Bone marrow (tissue), 2 donors: ENCODE results near the gene GZF1.
"Not testable (repeated sequence)": the region's sequence is repeated elsewhere in the genome, so short reads cannot be mapped to it uniquely, and the experiment has no call there.

Experiments
- DNase-seq, 2 donors: peaks; one replicate each; lab custom pipeline; 2025; lab: John Stamatoyannopoulos, UW

The GZF1 gene

GRCh38 chr20:23346002-23346401, 16.0 kb upstream of the GZF1 start:
- no peak for DNase-seq

DNA sequence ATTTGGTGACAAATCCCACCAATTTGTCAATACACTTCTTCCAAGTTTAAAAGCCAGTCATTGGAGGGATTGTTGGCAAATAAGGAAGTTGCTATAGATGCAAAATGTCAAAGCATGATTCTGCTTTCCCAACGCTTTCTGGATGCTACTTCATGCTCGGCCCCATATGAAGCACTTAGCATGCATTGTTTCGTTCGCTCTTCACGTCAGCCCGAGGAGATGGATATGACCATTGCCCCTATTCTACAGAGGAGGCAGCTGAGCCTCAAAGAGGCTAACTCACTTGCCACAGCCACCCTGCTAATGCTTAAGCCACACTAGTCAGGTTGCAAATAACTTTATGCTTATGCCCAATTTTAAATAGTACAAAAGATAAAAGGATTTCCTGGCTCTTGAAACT, 14.2 kb upstream of the GZF1 start:
- no peak for DNase-seq

GRCh38 chr20:23348510-23348909, 13.5 kb upstream of the GZF1 start:
- DNase-seq = not testable (repeated sequence)

- peak in 1 of 2 donors; percentile 83 for DNase-seq
Observed at GRCh38 chr20:23349338-23350195, 12.4 kb upstream of the GZF1 start.

GRCh38 chr20:23350196-23350903, 11.6 kb upstream of the GZF1 start, which contains the start of gene NXT1:
Gene NXT1 (plus strand): TSS chr20:23350791. CDS start chr20:23354042, 3,251 bp downstream.
- DNase-seq = peak; percentile 79 to 85

DNA sequence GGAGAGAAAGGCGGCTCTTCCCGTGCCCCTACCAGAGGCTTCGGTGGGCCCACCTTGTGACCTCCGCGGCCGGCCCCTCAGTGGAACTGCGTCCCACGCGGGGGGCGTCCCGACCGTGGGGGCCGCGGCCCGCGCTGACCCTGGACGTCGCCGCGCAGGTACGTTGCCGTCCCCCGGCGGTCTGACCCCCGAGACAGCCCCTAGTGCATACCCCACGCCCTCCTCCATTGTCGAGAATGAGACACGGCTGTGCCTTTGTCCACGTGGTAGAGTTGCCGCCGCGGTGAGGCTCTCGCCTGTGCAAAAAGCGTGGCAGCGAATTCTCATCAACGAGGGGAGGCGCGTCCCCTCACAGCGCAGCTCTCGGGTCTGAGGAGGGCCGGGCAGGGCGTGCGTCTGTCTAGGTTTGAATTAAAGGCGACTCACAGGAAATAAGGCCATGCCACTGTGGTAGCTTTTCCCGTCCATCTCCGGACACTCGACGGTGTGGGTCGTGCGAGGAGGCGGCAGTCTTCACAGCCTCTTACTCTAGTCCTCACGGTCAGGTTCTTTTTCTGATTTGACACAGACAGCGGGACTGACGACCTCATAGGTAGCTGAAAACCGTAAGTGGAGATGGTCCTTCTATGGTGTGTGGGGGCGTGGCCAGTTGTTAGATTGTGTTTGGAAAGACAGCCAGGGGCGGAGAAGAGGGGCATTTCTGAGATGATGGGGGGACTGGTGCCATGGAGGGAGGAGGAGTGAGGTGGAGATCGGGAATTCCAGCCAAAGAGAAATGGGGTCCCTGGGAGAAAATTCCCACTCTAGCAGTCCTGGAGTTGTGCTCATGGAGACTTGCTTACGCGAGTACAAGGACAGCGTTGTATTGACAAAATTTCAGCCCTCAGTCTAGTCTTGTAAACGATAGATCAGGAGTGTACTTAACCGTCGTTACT, 10.8 kb upstream of the GZF1 start:
- peak in 1 of 2 donors; percentile 38 for DNase-seq

DNA sequence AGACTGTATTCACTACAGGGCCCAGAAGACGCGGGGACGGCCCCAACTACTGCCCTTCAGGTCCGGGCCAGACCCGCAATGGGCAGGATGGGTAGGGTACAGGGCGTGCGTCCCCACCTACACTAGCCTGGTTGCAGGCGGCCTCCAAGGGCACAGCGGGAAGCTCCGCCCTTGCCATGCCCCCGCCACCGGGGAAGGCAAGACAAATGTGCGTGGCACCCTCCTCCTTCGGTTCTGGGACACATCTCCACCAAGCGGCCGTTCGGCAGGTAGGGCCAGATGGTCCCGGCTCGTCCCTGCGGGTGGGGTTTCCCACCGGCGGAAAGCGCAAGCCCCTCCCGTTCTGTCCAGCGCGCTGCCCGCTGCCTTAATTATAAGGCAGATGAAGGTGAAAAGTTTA, 5.8 kb upstream of the GZF1 start:
- DNase-seq = no peak

DNA sequence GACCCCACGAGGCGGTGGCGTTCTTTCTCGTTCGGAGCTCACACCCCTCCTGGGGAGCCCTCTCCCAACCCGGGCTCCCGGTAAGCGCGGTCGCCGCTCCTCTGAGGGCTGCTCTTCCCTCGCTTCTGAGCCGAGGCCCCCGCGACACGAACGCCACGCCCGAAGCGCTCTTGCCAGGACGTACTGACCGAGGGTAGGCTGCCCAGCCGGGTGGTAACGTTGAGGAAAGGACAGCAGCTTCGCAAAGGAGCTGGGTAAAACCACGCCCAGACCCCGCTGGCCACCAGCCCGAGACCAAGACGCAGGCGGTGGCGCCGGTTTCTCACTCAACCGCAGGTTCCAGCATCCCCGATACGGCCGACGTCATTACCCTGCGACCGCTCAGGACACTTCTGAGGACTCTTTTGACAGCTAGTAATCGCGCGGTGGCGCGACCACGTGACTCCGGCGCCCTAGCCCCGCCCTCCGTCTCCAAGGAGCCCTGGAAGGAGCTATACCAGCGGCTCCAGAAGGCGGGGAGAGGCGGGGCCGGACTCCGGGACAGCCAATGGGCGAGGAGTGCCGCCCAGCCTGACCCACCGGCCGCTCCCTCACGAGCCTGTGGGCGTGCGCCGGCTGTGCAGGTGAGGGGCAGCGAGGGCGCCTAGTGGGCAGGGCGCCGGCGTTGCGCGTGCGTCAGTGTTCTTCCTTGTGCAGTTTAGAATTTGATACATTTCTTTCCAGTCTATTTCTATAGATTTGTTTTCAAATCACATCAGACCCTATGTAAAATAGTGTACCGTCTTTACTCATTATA, 4.0 kb upstream of the GZF1 start:
- peak; percentile 95 to 97 for DNase-seq

- DNase-seq = no peak
Observed at GRCh38 chr20:23358563-23358906, 3.4 kb upstream of the GZF1 start.

DNA sequence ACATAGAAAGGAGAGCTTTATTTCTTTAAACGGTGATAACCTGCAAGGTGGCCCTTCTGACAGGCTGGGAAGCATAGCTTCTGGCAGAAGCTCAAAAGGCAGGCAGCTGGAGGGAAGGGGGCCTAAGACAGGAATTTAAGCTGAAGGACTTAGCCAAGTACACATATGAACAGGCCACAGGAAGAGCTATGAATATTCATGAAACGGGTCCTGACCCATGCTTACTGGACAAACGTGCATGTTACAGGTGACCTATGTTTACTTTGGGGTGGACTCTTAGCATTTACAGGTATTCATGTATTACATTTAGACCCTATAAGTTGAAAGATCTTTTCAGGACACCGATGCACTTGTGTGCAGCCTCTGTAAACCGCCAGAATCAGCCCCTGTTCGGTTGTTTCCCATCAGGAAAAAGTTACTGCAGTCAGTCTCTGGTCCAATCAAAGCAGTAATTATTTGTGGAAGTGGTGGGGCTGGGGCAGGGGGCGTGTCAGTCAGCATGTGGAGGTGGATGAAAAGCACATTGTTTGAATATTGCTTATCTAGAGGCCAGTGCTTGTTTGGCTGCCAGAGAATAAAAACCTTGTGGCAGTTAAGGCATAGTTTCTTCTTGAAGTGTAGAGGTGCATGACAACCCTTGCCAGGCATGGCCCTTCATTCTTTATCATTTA, 2.9 kb upstream of the GZF1 start:
- no peak for DNase-seq

- no peak for DNase-seq
Observed at GRCh38 chr20:23360531-23360930, 1.5 kb upstream of the GZF1 start.

GRCh38 chr20:23361119-23361475, 885 bp upstream of the GZF1 start:
- DNase-seq = no peak

- peak in 1 of 2 donors; percentile 55 for DNase-seq
Observed at GRCh38 chr20:23362392-23363256, 642 bp downstream of the GZF1 start.

DNA sequence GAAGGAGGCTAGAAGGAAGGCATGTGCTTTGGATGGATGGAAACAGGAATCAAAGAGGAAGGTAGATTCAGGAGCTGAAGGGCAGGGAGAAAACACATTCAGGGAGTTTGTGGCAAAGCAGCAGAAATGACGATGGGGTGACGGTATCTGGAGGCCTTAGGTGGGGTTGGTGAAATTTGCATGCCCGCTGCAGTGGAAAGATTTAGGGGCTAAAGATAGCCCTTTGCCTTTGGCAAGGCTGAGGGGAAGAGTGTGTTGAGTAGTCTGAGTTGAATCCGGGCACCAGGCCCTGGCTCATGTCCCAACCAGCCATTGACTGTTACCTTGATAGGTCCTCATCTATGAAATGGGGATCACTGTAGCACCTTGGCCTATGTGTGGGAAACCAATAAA, 1.3 kb downstream of the GZF1 start:
- DNase-seq = no peak

DNA sequence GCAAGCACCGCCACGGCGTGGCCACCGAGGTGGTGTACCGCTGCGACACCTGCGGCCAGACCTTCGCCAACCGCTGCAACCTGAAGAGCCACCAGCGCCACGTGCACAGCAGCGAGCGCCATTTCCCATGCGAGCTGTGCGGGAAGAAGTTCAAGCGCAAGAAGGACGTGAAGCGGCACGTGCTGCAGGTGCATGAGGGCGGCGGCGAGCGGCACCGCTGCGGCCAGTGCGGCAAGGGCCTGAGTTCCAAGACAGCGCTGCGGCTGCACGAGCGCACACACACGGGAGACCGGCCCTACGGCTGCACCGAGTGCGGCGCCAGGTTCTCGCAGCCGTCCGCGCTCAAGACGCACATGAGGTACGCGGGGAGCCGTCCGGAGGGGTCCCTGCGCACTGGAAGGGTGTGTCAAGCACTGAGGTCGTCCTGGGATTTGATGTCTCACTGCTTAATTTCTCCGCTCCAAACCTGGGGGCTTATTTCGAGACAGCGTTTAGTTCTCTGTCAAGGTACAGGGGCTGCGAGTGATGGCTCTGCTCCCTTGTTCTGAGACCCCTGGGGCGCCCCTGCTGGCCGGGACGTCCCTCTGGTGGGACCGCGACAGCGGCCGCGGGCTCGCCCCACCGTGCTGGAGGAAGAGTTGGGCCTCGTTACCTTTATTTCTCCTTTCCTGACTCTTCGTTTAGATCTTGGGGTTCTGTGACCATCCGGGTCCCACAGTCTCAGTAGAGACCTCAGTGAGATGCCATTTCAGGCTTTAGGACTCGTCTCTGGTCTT, 3.6 kb downstream of the GZF1 start:
- DNase-seq = no peak

- peak in 1 of 2 donors; percentile 21 for DNase-seq
Observed at GRCh38 chr20:23366384-23366783, 4.4 kb downstream of the GZF1 start.

DNA sequence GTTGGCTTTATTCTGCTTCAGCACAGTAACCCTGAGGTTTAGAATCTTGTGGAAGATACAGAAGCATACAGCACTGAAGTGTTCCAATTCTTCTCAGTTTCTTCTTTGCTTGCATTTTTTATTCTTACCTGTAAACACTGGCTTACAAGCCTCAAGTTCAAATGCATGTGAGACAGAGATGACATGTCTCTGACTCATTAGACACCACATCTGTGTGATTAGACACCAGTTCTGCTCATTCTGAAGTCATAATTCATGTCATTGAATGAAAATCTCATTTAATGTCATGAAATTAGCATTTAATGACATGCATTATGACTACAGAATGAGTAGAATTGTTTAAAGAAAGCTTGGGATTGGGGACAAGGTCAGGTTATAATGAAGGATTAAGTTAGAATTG, 5.8 kb downstream of the GZF1 start:
- no peak for DNase-seq

- DNase-seq = no peak
Observed at GRCh38 chr20:23368316-23369071, 6.5 kb downstream of the GZF1 start.
